Epithelial cell of esophagus (primary cell): Measurements from ENCODE around the gene HSDL1.

Experiments used
- DNase-seq: peaks from one replicate; pipeline ENCODE4 v3.0.0; 2010; ENCODE audit warnings: low read depth
- H3K4me3 ChIP-seq: 2 replicates; pipeline ENCODE4 v1.5.1; 2011; ENCODE audit warnings: mild to moderate bottlenecking, low read length, control low read depth
- TF ChIP-seq, protein P1 (sequence below): IDR thresholded peaks from 2 replicates; pipeline ENCODE4 v1.5.1; 2011; ENCODE audit warnings: low read depth, mild to moderate bottlenecking, low read length, control low read depth, inconsistent platforms; ENCODE audit not compliant: insufficient read depth; ENCODE audit errors: missing control alignments

The HSDL1 gene

DNA sequence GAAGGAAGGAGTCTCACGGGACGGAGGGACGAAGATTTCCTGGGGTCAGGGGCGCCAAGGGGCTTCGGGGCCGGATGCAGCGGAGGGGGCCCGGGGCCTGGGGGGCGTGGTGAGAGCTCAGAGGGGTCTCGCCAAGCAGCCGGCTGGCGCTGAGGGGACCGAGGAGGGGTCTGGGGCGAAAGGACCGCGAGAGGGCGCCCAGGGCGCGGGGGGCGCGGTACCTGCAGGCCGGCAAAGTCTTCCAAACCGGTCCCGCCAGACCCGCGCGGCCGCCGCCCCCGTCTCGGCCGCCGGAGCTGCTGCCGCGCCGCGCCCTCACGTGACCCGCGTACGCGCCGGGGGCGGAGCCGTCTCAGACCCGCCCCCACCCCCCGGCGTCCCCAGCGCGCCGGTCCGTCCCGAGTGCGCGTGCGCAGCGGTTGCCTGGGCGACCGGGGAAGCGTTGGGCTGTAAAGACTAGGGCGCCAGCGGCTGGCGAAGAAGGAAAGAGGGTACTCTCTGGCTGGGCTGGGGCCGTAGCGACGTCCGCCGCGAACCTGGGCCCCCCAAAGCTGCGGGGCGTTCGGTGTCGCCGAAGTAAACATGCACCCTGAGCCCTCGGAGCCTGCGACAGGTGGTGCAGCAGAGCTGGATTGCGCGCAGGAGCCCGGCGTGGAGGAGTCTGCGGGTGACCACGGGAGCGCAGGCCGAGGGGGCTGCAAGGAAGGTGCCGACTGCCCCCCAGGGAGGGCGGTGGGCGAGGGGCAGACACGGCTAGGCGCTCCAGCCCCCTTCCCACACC is at the start of gene HSDL1, which contains the start of gene DNAAF1:
HSDL1 (minus strand) TSS at position 319 of the 781 bp plus-strand sequence. CDS start 13,856 bp downstream, outside the sequence.
DNAAF1 (plus strand) TSS at position 450 of the 781 bp plus-strand sequence; CDS start at position 583, 133 bp downstream.
- peak; percentile 85 for DNase-seq
- TF ChIP-seq, protein P1, sequence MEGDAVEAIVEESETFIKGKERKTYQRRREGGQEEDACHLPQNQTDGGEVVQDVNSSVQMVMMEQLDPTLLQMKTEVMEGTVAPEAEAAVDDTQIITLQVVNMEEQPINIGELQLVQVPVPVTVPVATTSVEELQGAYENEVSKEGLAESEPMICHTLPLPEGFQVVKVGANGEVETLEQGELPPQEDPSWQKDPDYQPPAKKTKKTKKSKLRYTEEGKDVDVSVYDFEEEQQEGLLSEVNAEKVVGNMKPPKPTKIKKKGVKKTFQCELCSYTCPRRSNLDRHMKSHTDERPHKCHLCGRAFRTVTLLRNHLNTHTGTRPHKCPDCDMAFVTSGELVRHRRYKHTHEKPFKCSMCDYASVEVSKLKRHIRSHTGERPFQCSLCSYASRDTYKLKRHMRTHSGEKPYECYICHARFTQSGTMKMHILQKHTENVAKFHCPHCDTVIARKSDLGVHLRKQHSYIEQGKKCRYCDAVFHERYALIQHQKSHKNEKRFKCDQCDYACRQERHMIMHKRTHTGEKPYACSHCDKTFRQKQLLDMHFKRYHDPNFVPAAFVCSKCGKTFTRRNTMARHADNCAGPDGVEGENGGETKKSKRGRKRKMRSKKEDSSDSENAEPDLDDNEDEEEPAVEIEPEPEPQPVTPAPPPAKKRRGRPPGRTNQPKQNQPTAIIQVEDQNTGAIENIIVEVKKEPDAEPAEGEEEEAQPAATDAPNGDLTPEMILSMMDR = peak; percentile 13
- H3K4me3 ChIP-seq = peak within 1 kb of the TSS; percentile 73

GRCh38 chr16:84194018-84194417 is 49.0 kb upstream of the HSDL1 start:
- DNase-seq = no peak
- TF ChIP-seq, protein P1 = no peak
- no peak overlapping the region for H3K4me3 ChIP-seq

DNA sequence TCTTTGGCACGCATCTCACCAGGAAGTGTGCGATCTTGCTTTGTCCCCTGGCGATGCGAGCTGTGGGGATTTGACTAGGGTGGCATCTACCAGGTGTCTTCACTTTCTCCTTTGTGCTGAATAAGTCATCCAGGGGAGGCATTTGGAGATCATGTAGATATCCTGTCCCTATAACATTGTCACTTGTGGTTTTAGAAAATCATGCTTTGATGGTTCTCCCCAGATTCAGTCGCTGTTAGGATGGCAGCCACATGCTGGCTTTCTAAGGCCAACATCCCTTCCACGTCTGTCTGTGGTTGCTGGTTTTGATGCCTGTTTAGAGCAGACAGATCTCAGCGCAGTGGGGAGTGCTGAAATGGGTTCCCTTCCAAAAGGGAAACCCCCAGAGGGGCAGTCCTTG is 48.5 kb upstream of the HSDL1 start:
- no peak overlapping the region for H3K4me3 ChIP-seq
- TF ChIP-seq, protein P1 = no peak
- no peak for DNase-seq

DNA sequence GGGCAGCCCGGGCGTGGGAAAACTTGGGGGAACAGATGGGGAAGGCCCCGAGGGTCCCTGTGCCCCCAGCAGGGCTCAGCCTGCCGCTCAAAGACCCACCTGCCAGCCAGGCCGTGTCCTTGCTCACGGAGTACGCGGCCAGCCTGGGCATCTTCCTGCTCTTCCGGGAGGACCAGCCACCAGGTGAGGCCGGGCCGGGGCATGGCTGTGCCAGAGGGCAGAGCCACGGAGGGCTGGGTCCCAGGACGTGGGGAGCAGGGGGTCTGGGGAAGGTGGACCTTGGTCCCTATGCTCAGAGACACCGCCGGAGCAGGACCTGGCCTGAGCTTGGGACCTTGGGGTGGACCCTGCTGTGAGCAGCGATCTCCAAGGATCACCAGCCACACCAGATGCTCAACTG is 46.5 kb upstream of the HSDL1 start:
- DNase-seq = no peak
- no peak overlapping the region for H3K4me3 ChIP-seq
- TF ChIP-seq, protein P1 = no peak

DNA sequence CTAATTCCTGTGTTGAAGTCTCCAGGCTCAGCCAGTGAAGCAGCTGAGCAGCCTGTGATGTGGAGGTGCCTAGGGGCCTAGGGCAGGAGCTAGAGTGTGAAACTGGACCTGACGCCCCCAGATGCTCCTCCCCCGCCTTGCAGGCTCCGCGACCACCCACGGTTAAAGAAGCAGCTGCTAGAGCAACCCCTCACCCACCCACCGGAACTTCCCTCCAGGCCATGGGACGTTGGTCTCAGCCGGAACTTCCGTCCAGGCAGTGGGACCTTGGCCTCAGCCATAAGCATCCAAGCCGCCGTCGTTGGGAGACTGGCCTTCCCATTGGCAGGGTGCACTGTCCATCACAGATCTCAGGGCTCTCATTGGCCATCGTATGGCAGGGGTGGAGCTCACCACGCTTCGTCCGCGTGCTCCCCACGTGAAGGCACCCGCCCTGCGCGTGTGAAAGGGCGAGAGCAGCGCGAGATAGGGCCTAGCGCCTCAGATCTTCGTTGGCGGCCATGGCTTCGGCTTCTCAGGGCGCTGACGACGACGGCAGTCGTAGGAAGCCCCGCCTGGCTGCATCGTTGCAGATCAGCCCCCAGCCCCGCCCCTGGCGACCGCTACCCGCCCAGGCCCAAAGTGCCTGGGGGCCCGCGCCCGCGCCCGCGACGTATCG is 45.9 kb upstream of the HSDL1 start, which contains the start of gene ADAD2:
ADAD2 (plus strand) TSS at position 427 of the 658 bp plus-strand sequence; CDS start at position 501, 74 bp downstream.
- TF ChIP-seq, protein P1 = no peak
- no peak within 1 kb of the TSS for H3K4me3 ChIP-seq
- DNase-seq = no peak

DNA sequence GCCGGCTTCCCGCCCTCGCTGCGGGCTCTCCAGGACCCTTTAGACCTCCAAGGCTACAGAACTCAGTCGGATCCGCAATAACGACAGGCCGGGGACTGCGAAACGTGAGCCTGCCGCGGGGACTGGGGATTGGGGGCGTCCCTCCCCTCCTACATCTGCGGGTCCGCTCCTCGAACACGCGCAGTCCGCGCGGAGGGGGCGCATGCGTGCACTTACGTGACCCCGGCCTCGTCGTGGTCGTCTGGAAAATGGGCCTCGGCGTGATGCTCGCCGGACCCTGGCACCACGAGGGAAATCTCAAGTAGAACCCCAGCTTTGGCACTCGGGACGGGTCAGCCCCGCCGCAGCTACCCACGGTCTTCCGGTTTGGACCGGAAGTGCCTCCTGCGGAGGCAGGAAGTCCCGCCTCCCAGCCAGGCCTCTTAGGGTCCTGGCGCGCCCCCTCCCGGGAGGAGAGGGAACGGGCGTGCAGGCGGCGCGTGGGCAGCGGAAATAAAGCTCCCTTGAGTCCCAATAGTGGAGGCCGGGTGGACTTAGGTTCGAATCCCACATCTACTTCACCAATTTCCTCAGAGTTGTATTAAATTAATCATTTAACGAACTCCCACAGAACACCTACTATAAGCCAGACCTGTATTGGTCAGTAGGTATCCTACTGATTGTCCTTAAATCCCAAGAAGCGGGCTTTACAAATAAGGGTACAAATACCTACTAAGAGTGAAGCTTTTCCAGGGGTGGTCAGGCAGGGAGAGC is 41.9 kb upstream of the HSDL1 start, which contains the start of gene TAF1C:
TAF1C (minus strand) TSS at position 373 of the 753 bp plus-strand sequence. CDS start 2,069 bp downstream, outside the sequence.
- DNase-seq = peak; percentile 95
- TF ChIP-seq, protein P1 = peak; percentile 94
- H3K4me3 ChIP-seq = peak within 1 kb of the TSS; percentile 93
